Measurements from ENCODE around the gene COLQ. TPM values are rescaled to one million over a fixed set of nuclear protein-coding genes. Genes with fewer than 3 reads are reported as not detected.

COLQ gene
- polyA plus RNA-seq, 1 donor (not counting 4 experiments of a cell fraction or from before 2014, with no cell fraction given): 0.35 TPM

DNA sequence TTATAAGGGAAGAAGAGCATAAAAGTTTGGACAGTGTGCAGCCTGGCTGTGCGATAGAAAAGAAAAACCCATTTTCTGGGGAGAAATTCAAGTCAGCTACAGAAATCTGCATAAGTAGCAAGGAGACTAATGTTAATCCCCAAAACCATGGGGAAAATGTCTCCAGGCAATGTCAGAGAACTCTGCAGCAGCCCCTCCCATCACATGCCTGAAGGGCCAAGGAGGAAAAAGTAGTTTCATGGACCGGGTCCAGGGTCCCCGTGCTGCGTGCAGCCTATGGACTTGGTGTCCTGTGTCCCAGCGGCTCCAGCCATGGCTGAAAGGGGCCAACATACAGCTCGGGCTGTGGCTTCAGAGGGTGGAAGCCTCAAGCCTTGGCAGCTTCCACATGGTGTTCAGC, 28.3 kb upstream of the COLQ start:
- no peak overlapping the region for H3K4me2 ChIP-seq (ENCODE audit: control insufficient read depth, extremely low read depth, insufficient read depth, low read depth, low read length)
- H3K9me1 ChIP-seq (ENCODE audit: control insufficient read depth, extremely low read depth, insufficient read depth, low read length): no peaks in the 10 kb centered on the region
- H3K4me3 ChIP-seq (ENCODE audit: control insufficient read depth in 2 of 3, extremely low read depth in 1 of 3, insufficient read depth in 2 of 3, low read depth in 1 of 3, low read length in 3 of 3): no peak overlapping the region
- no peak overlapping the region for H3K9ac ChIP-seq (ENCODE audit: control insufficient read depth, extremely low read depth, insufficient read depth, low read length)
- no peaks in the 10 kb centered on the region for H3K27me3 ChIP-seq (ENCODE audit: control insufficient read depth, extremely low read depth, insufficient read depth, low read length)
- dilution Hi-C loops (cut with MboI; ENCODE audit: extremely low pct_ligation_motif_present, low sequenced_read_pairs): no loop called here
- H3K27ac ChIP-seq (ENCODE audit: control insufficient read depth, insufficient read depth, low read length): no peak overlapping the region
- DNase-seq (ENCODE audit: low read depth, low spot score) (no peak), FAIRE-seq (no peak)
- no peak for TF ChIP-seq CTCF (optimal IDR thresholded peaks at IDR 0.05 in 1 of 3, IDR thresholded peaks at IDR 0.05 in 1 of 3, conservative IDR thresholded peaks at IDR 0.05 in 1 of 3; ENCODE audit: extremely low read depth in 1 of 3, insufficient read depth in 2 of 3, low read length in 3 of 3)
- TF ChIP-seq EZH2 (IDR thresholded peaks at IDR 0.05; ENCODE audit: low read length): no peak
- no peaks in the 10 kb centered on the region for H3K9me3 ChIP-seq (ENCODE audit: control insufficient read depth, low read depth, low read length)
- no peaks in the 10 kb centered on the region for H4K20me1 ChIP-seq (ENCODE audit: control insufficient read depth, extremely low read depth, insufficient read depth, low read length)
- H3K4me1 ChIP-seq (ENCODE audit: control insufficient read depth, extremely low read depth, insufficient read depth, low read length): no peaks in the 10 kb centered on the region
- H3K79me2 ChIP-seq (ENCODE audit: control insufficient read depth, insufficient read depth, low read length): no peaks in the 10 kb centered on the region
- no peak overlapping the region for H2AFZ ChIP-seq (ENCODE audit: control insufficient read depth, low read length)
- H3K36me3 ChIP-seq (ENCODE audit: control insufficient read depth in 2 of 2, extremely low read depth in 1 of 2, insufficient read depth in 2 of 2, low read length in 2 of 2): peaks cover 0 to 4% of the 10 kb centered on the region in 2 experiments

- Histone ChIP-seq H4K20me1 (ENCODE audit: control insufficient read depth, extremely low read depth, insufficient read depth, low read length) (no peaks in the 10 kb centered on the region), H3K79me2 (ENCODE audit: control insufficient read depth, insufficient read depth, low read length) (no peaks in the 10 kb centered on the region), H3K9me1 (ENCODE audit: control insufficient read depth, extremely low read depth, insufficient read depth, low read length) (no peaks in the 10 kb centered on the region), H3K36me3 (ENCODE audit: control insufficient read depth in 2 of 2, extremely low read depth in 1 of 2, insufficient read depth in 2 of 2, low read length in 2 of 2) (no peaks in the 10 kb centered on the region), H3K27me3 (ENCODE audit: control insufficient read depth, extremely low read depth, insufficient read depth, low read length) (peaks cover 4% of the 10 kb centered on the region), H3K9ac (ENCODE audit: control insufficient read depth, extremely low read depth, insufficient read depth, low read length) (no peak overlapping the region), H3K4me1 (ENCODE audit: control insufficient read depth, extremely low read depth, insufficient read depth, low read length) (no peaks in the 10 kb centered on the region), H3K4me3 (ENCODE audit: control insufficient read depth in 2 of 3, extremely low read depth in 1 of 3, insufficient read depth in 2 of 3, low read depth in 1 of 3, low read length in 3 of 3) (no peak overlapping the region), H3K27ac (ENCODE audit: control insufficient read depth, insufficient read depth, low read length) (no peak overlapping the region), H3K4me2 (ENCODE audit: control insufficient read depth, extremely low read depth, insufficient read depth, low read depth, low read length) (no peak overlapping the region), H2AFZ (ENCODE audit: control insufficient read depth, low read length) (no peak overlapping the region), H3K9me3 (ENCODE audit: control insufficient read depth, low read depth, low read length) (no peaks in the 10 kb centered on the region)
- dilution Hi-C loops (cut with MboI; ENCODE audit: extremely low pct_ligation_motif_present, low sequenced_read_pairs): no loop called here
- DNase-seq (ENCODE audit: low read depth, low spot score): no peak
- TF ChIP-seq CTCF (optimal IDR thresholded peaks at IDR 0.05 in 1 of 3, IDR thresholded peaks at IDR 0.05 in 1 of 3, conservative IDR thresholded peaks at IDR 0.05 in 1 of 3; ENCODE audit: extremely low read depth in 1 of 3, insufficient read depth in 2 of 3, low read length in 3 of 3): no peak
- no peak for TF ChIP-seq EZH2 (IDR thresholded peaks at IDR 0.05; ENCODE audit: low read length)
- no peak for FAIRE-seq
These were observed 21.1 kb upstream of the COLQ start for GRCh38 chr3:15542614-15543013.

Data from keratinocyte (primary cell).